Lung (tissue), 12 donors: ENCODE results near the gene ADAMTS17. TPM values are rescaled to one million over a fixed set of nuclear protein-coding genes. Genes with fewer than 3 reads are reported as not detected.

Source experiments
- ATAC-seq: fragments of 200-7000 bp; cut with Tn5 transposase; one replicate; pipeline ENCODE4 v1.9.1; 2020; ENCODE audit warnings: moderate number of reproducible peaks; ENCODE audit not compliant: insufficient read depth, low FRiP score
- DNase-seq, 3 donors: peaks; one replicate each; pipeline ENCODE4 v3.0.0-alpha.2; 2013 to 2017
- H3K27ac ChIP-seq, 2 donors: one replicate each; pipeline ENCODE4 v1.5.1; 2013; ENCODE audit warnings: mild to moderate bottlenecking in 2 of 2, moderate library complexity in 2 of 2, control low read depth in 1 of 2, inconsistent platforms in 1 of 2, low read depth in 1 of 2, low read length in 1 of 2
- H3K27me3 ChIP-seq, 3 donors: one replicate each; pipeline ENCODE4 v1.5.1; 2013; ENCODE audit warnings: low read length in 2 of 3; ENCODE audit not compliant: control insufficient read depth in 3 of 3, insufficient read depth in 3 of 3
- H3K36me3 ChIP-seq, 4 donors: one replicate each; pipeline ENCODE4 v1.5.1; 2013; ENCODE audit warnings: low read length in 4 of 4, mild to moderate bottlenecking in 1 of 4, moderate library complexity in 1 of 4; ENCODE audit not compliant: control insufficient read depth in 4 of 4, insufficient read depth in 4 of 4
- H3K4me1 ChIP-seq, 5 donors: one replicate each; pipeline ENCODE4 v1.5.1; 2013; ENCODE audit warnings: low read length in 5 of 5, mild to moderate bottlenecking in 2 of 5, moderate library complexity in 1 of 5; ENCODE audit not compliant: control insufficient read depth in 5 of 5, insufficient read depth in 5 of 5
- H3K4me3 ChIP-seq: one replicate; pipeline ENCODE4 v1.5.1; 2013; ENCODE audit warnings: mild to moderate bottlenecking, control low read depth, moderate library complexity
- H3K9ac ChIP-seq, 2 donors: one replicate each; pipeline ENCODE4 v1.5.1; 2013; ENCODE audit warnings: low read length in 2 of 2, control low read depth in 1 of 2; ENCODE audit not compliant: insufficient read depth in 1 of 2
- H3K9me3 ChIP-seq, 4 donors: one replicate each; pipeline ENCODE4 v1.5.1; 2013; ENCODE audit warnings: low read length in 3 of 4, mild to moderate bottlenecking in 1 of 4, moderate library complexity in 1 of 4; ENCODE audit not compliant: control insufficient read depth in 4 of 4, insufficient read depth in 3 of 4
- WGBS, 2 donors: extraction: QIAGEN DNeasy Blood & Tissue Kit; methylation state at CpG; one replicate each; pipeline ENCODE4 v1.1.7; 2013; 5-methylcytosine and 5-hydroxymethylcytosine counted together
- polyA plus RNA-seq, 2 donors: library from polyadenylated mRNA; stranded (reverse); fragments of 200-250 nt; gene quantifications; one replicate each; pipeline ENCODE4 v1.2.1, GENCODE V29; 2013
- total RNA-seq, 2 donors: library from RNA; depleted of rRNA in 1 of 2; stranded (reverse); fragments of >200 nt in 1 of 2; gene quantifications; one replicate each; pipeline ENCODE4 v1.2.1, GENCODE V29; 2014 to 2021
- TF ChIP-seq, protein P1 (sequence below): IDR thresholded peaks from 2 replicates; pipeline ENCODE4 v1.5.1; 2012; ENCODE audit warnings: mild to moderate bottlenecking; ENCODE audit errors: control extremely low read depth, extremely low read depth
- donor health status: control.
- donor health status: control.
- donor health status: Bipolar disorder and iron deficiency.
- donor health status: healthy.
- donor health status: DM: yes; HTN: yes; CAD: no.

The ADAMTS17 gene
- total and polyA plus RNA-seq, 4 donors: 0.47 to 6.6 (median 2.2) TPM

DNA sequence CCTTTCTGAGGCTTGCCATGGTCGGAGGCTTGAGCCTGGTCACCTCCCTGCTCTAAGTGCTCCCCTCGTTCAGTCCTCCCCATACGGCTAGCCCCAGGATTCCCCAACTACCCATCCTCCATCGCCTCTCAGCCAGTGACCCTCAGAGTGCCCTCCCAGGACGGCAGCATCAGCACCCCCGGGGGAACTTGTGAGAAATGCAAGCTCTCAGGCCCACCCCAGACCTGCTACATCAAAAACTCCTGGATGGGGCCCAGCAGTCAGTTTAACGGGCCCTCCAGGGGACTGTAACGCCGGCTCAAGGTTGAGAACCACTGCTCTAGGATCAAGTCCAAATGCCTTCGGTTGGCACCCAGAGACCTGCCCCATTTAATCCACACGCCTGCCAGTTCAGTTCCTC, 6.9 kb downstream of the ADAMTS17 start:
- 63 to 69% methylated on average over 11 of the region's 11 CpGs for WGBS, 2 donors
- Histone ChIP-seq H3K4me3 (no peak overlapping the region), H3K4me1 (peaks cover 0 to 10% (median 0%) of the 10 kb centered on the region in 5 donors), H3K9ac (no peak overlapping the region), H3K27ac (no peak overlapping the region), H3K9me3 (no peaks in the 10 kb centered on the region), H3K27me3 (no peaks in the 10 kb centered on the region), H3K36me3 (no peaks in the 10 kb centered on the region)
- TF ChIP-seq, protein P1, sequence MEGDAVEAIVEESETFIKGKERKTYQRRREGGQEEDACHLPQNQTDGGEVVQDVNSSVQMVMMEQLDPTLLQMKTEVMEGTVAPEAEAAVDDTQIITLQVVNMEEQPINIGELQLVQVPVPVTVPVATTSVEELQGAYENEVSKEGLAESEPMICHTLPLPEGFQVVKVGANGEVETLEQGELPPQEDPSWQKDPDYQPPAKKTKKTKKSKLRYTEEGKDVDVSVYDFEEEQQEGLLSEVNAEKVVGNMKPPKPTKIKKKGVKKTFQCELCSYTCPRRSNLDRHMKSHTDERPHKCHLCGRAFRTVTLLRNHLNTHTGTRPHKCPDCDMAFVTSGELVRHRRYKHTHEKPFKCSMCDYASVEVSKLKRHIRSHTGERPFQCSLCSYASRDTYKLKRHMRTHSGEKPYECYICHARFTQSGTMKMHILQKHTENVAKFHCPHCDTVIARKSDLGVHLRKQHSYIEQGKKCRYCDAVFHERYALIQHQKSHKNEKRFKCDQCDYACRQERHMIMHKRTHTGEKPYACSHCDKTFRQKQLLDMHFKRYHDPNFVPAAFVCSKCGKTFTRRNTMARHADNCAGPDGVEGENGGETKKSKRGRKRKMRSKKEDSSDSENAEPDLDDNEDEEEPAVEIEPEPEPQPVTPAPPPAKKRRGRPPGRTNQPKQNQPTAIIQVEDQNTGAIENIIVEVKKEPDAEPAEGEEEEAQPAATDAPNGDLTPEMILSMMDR: no peak
- ATAC-seq (no peak), DNase-seq (no peak)

DNA sequence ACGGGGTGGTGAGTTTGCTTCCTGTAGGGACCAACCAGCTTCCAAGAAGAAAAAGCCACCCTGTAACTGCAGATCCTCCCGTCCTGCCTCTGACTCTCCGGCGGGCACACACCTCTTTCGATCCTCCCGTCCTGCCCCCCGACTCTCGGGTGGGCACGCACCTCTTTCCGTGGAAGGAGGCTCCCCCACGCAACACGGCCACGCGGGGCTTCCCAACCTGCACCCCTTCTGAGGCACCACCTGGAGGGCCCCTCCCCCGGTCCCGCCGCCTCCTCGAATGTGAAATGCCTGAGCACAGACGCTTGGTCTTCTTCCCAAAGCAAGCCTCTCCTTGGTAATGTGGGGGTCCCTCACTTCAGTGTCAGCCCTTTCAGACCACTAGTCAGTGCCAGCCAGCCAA, 7.3 kb downstream of the ADAMTS17 start:
- TF ChIP-seq, protein P1: no peak
- no peak overlapping the region for H3K9ac ChIP-seq
- no peak for DNase-seq
- 87% methylated on average over 19 of the region's 19 CpGs for whole genome bisulfite sequencing, 2 donors
- peaks cover 0 to 10% (median 0%) of the 10 kb centered on the region in 5 donors for H3K4me1 ChIP-seq
- ATAC-seq: no peak
- no peak overlapping the region for H3K4me3 ChIP-seq
- H3K27me3 ChIP-seq: no peaks in the 10 kb centered on the region
- no peak overlapping the region for H3K27ac ChIP-seq
- no peaks in the 10 kb centered on the region for H3K36me3 ChIP-seq
- H3K9me3 ChIP-seq: no peaks in the 10 kb centered on the region

DNA sequence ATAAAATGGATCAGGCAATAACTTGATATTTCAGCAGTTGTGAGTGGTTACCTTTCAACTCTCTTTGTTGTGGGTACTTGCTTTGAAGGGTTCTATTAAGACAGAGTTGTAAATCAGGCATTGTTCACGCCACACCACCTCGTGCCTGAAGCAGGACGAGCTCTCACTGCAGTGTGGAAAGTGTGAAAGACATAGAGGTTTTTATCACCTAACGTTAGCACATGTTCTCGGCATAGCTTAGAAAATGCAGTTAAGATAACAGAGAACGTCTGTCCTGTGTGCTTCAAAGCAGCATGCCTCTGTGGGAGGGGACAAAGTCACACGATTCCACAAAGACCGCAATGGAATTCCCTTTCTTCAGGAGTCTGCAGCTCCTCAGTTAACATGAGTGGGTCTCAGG, 7.8 kb downstream of the ADAMTS17 start:
- Histone ChIP-seq H3K27ac (no peak overlapping the region), H3K9ac (no peak overlapping the region), H3K4me3 (no peak overlapping the region), H3K27me3 (no peaks in the 10 kb centered on the region), H3K9me3 (no peaks in the 10 kb centered on the region), H3K36me3 (no peaks in the 10 kb centered on the region), H3K4me1 (peaks cover 0 to 10% (median 0%) of the 10 kb centered on the region in 5 donors)
- no peak for ATAC-seq
- TF ChIP-seq, protein P1: no peak
- no peak for DNase-seq
- 32 to 42% methylated on average over 8 of the region's 8 CpGs for WGBS, 2 donors

DNA sequence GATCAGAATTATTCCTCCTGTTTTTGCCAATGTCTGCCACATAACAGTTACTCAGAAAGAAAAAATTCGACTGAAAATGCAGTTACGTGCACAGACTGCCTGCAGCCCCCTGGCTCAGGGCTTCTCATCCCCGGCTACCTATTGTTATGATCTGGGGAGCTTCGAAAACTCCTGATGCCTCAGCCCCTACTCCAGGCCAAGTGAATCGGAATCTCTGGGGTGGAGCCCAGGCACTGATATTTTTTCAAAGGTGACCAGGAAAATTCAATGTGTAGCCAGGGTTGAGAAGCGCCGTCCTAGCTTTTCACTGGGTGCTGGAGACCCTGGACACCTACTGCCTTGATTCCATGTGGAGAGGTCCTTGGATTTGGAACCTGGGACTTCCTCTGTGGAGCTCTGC, 8.5 kb downstream of the ADAMTS17 start:
- Histone ChIP-seq H3K4me1 (peaks cover 0 to 6% (median 0%) of the 10 kb centered on the region in 5 donors), H3K9me3 (no peaks in the 10 kb centered on the region), H3K36me3 (no peaks in the 10 kb centered on the region), H3K9ac (no peak overlapping the region), H3K27me3 (no peaks in the 10 kb centered on the region), H3K27ac (no peak overlapping the region), H3K4me3 (no peak overlapping the region)
- TF ChIP-seq, protein P1: no peak
- WGBS, 2 donors: 85 to 87% methylated on average over 7 of the region's 7 CpGs
- DNase-seq (no peak), ATAC-seq (no peak)
